Activated CD8-positive, alpha-beta memory T cell treated with anti-CD3 and anti-CD28 coated beads for 36 hours (primary cell): ENCODE measurements around the gene TAC4. TPM values are rescaled to one million over a fixed set of nuclear protein-coding genes. Genes with fewer than 3 reads are reported as not detected.

Source experiments
- CTCF ChIA-PET: fragments of 350-600 bp; sonication (Branson Sonifier 250); formaldehyde crosslinking; loops from one replicate; lab custom pipeline; 2021; ENCODE audit warnings: antibody characterized with exemption; lab: Charles Lee
- POLR2A ChIA-PET: fragments of 350-600 bp; sonication (Branson Sonifier 250); formaldehyde crosslinking; loops from one replicate; lab custom pipeline; 2021; ENCODE audit warnings: antibody characterized with exemption; lab: Charles Lee
- total RNA-seq, 2 experiments: library from RNA; stranded (reverse); gene quantifications; one replicate each; pipeline ENCODE4 v1.2.3, GENCODE V29; 2021

TAC4 gene
- not detected for total RNA-seq

DNA sequence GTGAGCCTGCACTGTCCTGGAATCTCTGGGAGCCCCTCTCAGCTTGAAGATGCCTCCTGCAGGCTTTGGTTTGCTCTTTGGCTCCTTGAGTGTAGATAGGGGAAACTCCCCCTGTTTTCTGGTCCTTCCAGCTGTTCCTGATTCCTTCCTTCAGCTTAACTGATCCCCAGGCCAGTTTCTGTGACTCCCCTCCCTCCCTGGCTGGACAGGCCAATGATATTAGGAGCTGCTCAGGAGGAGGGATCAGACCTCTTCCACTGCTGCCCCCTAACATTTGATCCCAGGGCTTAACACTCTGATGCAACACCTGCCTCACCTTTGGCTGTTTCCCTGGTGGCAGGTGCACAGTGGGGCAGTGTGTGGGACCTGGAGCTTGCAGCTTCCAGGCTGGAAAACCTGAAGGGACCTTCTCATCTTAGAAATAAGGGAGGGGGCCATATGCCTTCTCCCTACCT, at the start of gene TAC4:
TAC4 (minus strand) TSS at position 51 of the 455 bp plus-strand sequence. CDS start 52 bp downstream, outside the sequence.
- POLR2A ChIA-PET = no interaction called here
- CTCF ChIA-PET = interaction anchor here (0.8 to 4.5 kb wide), 3 partner anchors 149 to 292 kb away, joined by 3 to 29 read pairs (median 3); no protein-coding TSS in a partner anchor

GRCh38 chr17:49896860-49897259, 49.0 kb upstream of the TAC4 start:
- ChIA-PET CTCF (no interaction called here), POLR2A (no interaction called here)

GRCh38 chr17:49896222-49896621, 48.4 kb upstream of the TAC4 start:
- POLR2A ChIA-PET = no interaction called here

DNA sequence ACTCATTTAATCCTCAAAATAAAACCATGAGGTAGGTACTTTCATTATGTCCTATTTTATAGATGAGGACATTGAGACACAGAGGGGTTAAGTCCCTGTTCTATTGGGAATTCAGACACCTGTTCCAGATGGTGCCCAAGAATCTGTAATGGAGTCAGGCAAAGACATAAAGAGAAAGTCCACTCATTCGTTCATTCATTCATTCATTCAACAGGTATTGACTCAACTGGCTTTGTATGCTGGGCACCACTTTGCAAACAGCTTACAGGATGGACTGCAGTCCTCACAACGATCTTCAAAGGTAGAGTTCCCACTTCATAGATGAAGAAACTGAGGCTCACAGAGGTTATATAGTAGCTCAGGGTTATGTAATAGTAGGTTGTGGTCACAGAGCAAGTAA, 47.9 kb upstream of the TAC4 start:
- ChIA-PET POLR2A (no interaction called here), CTCF (no interaction called here)

More at GRCh38 chr17:49896222-49896621, 48.4 kb upstream of the TAC4 start:
- CTCF ChIA-PET = no interaction called here

- ChIA-PET CTCF (interaction anchor here (0.7 kb wide), 1 partner anchor 352 kb away, joined by 3 read pairs; no protein-coding TSS in a partner anchor), POLR2A (no interaction called here)
Observed at GRCh38 chr17:49894761-49895160, 46.9 kb upstream of the TAC4 start.

- CTCF ChIA-PET = no interaction called here
- POLR2A ChIA-PET = no interaction called here
Observed at GRCh38 chr17:49891694-49892389, 44.0 kb upstream of the TAC4 start.

GRCh38 chr17:49891271-49891670, 43.4 kb upstream of the TAC4 start:
- ChIA-PET POLR2A (no interaction called here), CTCF (no interaction called here)

DNA sequence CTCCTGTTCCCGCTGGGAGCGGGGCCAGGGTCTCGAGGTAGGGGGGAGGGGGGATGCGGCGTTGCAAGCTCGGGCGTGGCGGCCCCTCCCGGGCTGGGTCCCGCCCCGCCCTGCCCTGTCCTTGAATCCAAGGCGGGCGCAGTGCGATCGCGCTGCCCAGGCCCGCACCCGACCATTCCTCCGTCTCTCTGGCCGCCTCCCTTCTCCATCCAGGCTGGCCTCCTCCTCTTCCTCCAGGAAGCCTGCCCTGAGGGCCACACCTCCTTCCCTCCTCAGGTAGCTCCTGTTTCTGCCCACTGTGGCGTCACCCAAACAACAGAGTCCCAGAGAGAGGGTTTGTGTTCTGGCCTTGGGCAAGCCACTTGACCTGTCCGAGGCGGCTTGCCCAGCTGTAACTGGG, 43.0 kb upstream of the TAC4 start:
- ChIA-PET CTCF (interaction anchor here (1.4 kb wide), 1 partner anchor 107 kb away, joined by 6 read pairs; no protein-coding TSS in a partner anchor), POLR2A (no interaction called here)

- POLR2A ChIA-PET = no interaction called here
- CTCF ChIA-PET = interaction anchor here (1.3 to 1.4 kb wide), 2 partner anchors 10 to 108 kb away, joined by 6 to 7 read pairs; no protein-coding TSS in a partner anchor
Observed at GRCh38 chr17:49890077-49890821, 42.4 kb upstream of the TAC4 start.

GRCh38 chr17:49889500-49889899, 41.6 kb upstream of the TAC4 start:
- POLR2A ChIA-PET = no interaction called here
- CTCF ChIA-PET = interaction anchor here (1.3 to 1.4 kb wide), 2 partner anchors 9 to 109 kb away, joined by 6 to 7 read pairs; no protein-coding TSS in a partner anchor

- ChIA-PET POLR2A (interaction anchor here (0.7 kb wide), 1 partner anchor 227 kb away, joined by 6 read pairs; no protein-coding TSS in a partner anchor), CTCF (interaction anchor here (0.7 kb wide), 1 partner anchor 18 kb away, joined by 5 read pairs; no protein-coding TSS in a partner anchor)
Observed at GRCh38 chr17:49887744-49888360, 40.0 kb upstream of the TAC4 start.

DNA sequence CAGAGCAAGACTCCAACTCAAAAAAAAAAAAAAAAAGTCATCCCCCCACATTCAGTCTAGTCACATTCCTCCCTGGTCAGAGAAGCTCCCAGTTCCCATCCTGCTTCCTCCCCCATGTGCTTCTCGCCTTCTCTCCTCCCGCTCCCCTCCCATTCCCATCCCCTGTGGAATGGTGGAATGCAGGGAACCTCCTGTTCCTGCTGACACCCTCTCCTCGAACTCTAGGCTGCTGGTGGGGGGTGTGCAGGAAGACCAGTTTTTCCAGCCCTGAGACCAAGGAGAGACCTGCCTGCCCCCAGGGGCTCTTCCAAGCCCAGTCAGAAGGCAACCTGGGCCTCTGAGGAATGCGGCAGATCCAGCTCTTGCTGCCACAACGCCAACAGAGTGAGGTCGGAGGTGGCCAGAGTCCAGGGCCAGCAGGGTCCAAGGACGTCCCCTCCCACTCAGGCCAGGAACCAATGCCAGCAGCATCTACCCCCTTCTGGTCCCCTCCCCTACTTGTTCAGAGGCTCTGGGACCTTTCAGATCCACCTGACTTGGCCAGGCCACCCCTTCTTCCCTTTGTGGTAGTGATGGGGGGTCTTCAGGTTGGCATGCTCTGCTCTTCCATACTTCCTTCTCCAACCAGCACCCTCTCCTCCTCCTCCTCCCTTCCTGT, 39.3 kb upstream of the TAC4 start:
- ChIA-PET POLR2A (no interaction called here), CTCF (no interaction called here)

DNA sequence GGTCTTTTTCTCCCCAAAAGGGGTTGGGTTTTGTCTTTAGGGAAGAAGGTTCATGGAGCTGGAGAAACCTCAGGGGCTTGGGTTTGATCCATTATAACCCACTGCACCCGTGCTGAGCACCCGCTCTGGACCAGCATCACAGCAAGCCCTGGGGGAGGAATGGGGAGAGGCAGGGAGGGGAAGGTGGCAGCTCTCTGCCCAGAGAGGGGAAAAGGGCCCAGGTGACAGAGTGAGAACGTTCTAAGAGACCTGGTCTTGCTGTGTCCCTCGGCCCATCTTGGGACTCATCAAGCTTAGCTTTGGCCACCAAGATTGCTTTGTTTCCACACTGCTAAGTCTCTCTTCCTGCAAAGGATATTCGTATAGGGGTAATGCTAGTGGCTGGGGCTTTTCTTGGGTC, 38.2 kb upstream of the TAC4 start:
- ChIA-PET POLR2A (no interaction called here), CTCF (interaction anchor here (0.8 to 1.4 kb wide), 2 partner anchors 111 to 112 kb away, joined by 3 to 4 read pairs; no protein-coding TSS in a partner anchor)

DNA sequence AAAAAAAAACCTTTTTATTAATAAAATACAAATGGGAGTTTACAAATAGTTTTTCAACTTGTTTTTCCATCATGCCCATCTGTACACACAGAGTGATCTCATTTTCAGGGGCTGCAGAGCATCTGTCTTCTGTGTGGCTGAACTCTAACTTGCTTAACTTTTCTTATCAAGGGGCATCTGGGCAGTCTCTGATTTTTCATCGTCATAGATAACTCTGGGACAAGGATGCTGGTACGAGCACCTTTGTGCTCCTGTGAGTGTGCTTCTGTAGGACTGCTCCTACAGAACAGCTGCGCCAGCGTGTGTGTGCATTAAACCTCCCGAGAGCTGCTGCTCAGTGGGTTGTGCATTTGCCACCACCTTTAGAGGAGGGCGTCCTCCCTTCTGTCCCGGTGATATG, 34.6 kb upstream of the TAC4 start:
- ChIA-PET CTCF (interaction anchor here (1.0 to 2.1 kb wide), 2 partner anchors 22 to 115 kb away, joined by 3 to 10 read pairs; no protein-coding TSS in a partner anchor), POLR2A (no interaction called here)

- CTCF ChIA-PET = interaction anchor here (1.1 to 2.4 kb wide), 7 partner anchors 9 to 117 kb away, joined by 3 to 39 read pairs (median 4); partner anchors contain the start of gene DLX3
- POLR2A ChIA-PET = no interaction called here
Observed at GRCh38 chr17:49881054-49881402, 33.2 kb upstream of the TAC4 start.

- ChIA-PET CTCF (interaction anchor here (0.8 to 2.4 kb wide), 13 partner anchors 9 to 121 kb away, joined by 3 to 39 read pairs (median 4); partner anchors contain the start of gene DLX3), POLR2A (no interaction called here)
Observed at GRCh38 chr17:49880291-49881053, 32.6 kb upstream of the TAC4 start.

GRCh38 chr17:49878931-49879904, 31.3 kb upstream of the TAC4 start:
- ChIA-PET POLR2A (no interaction called here), CTCF (interaction anchor here (1.0 to 2.4 kb wide), 5 partner anchors 11 to 118 kb away, joined by 3 to 39 read pairs (median 4); partner anchors contain the start of gene DLX3)
